Right lobe of liver (tissue), 4 donors: ENCODE data around the gene MYL3.

Experiments
- CTCF ChIP-seq, 4 donors: fragments of 200-600 bp in 3 of 4; fragments of 450-650 bp in 1 of 4; IDR thresholded peaks; one replicate each; pipeline versions ENCODE4 v1.5.1 to v1.8.0; 2016 to 2022; ENCODE audit warnings: antibody characterized with exemption in 4 of 4, mild to moderate bottlenecking in 2 of 4
- POLR2A ChIP-seq: fragments of 450-650 bp; IDR thresholded peaks from one replicate; pipeline ENCODE4 v1.6.1; 2017; ENCODE audit warnings: antibody characterized with exemption, mild to moderate bottlenecking
- donor health status: DM: no; HTN: no; CAD: no.
- donor health status: DM: no; HTN: no; CAD: no.
- donor health status: DM: no; HTN: yes; CAD: no.

GRCh38 chr3:46877406-46878125 is 14.3 kb upstream of the MYL3 start, which contains the start of gene PTH1R:
- TF ChIP-seq CTCF (IDR thresholded peaks at IDR 0.05): no peak
- no peak for TF ChIP-seq POLR2A
